Neural crest cell (in vitro differentiated cells): Measurements from ENCODE around the gene CSAD. TPM values are rescaled to one million over a fixed set of nuclear protein-coding genes. Genes with fewer than 3 reads are reported as not detected.

Source experiments
- DNase-seq: peaks from one replicate; pipeline ENCODE4 v3.0.0; 2021; ENCODE audit warnings: low read depth, mixed read lengths, low spot score
- H3K27ac Mint-ChIP-seq: one replicate; pipeline ENCODE4 v1.8.0; 2021; ENCODE audit warnings: mild to moderate bottlenecking, mixed read lengths; ENCODE audit not compliant: unreplicated experiment
- H3K27me3 Mint-ChIP-seq: 2 replicates; pipeline ENCODE4 v1.8.0; 2021; ENCODE audit warnings: low read depth, mild to moderate bottlenecking, mixed read lengths
- H3K36me3 Mint-ChIP-seq: 2 replicates; pipeline ENCODE4 v1.8.0; 2021; ENCODE audit warnings: low read depth, mild to moderate bottlenecking, mixed read lengths
- H3K4me1 Mint-ChIP-seq: 2 replicates; pipeline ENCODE4 v1.8.0; 2021; ENCODE audit warnings: mixed read lengths
- H3K4me3 Mint-ChIP-seq: one replicate; pipeline ENCODE4 v1.8.0; 2021; ENCODE audit warnings: mild to moderate bottlenecking, mixed read lengths
- H3K9me3 Mint-ChIP-seq: 2 replicates; pipeline ENCODE4 v1.8.0; 2021; ENCODE audit warnings: mixed read lengths
- total RNA-seq: library from RNA; stranded (reverse); gene quantifications from 2 replicates; pipeline ENCODE4 v1.2.1, GENCODE V29; 2021
- TF ChIP-seq, protein P1 (sequence below): fragments of 200-600 bp; sonication (generic); conservative IDR thresholded peaks from 2 replicates; pipeline ENCODE4 v1.5.0; 2021; ENCODE audit warnings: antibody characterized with exemption, mild to moderate bottlenecking

CSAD gene
- total RNA-seq, 1 donor from 2014 or later = 22.1 TPM

GRCh38 chr12:53199700-53200099, 19.0 kb upstream of the CSAD start:
- TF ChIP-seq, protein P1, sequence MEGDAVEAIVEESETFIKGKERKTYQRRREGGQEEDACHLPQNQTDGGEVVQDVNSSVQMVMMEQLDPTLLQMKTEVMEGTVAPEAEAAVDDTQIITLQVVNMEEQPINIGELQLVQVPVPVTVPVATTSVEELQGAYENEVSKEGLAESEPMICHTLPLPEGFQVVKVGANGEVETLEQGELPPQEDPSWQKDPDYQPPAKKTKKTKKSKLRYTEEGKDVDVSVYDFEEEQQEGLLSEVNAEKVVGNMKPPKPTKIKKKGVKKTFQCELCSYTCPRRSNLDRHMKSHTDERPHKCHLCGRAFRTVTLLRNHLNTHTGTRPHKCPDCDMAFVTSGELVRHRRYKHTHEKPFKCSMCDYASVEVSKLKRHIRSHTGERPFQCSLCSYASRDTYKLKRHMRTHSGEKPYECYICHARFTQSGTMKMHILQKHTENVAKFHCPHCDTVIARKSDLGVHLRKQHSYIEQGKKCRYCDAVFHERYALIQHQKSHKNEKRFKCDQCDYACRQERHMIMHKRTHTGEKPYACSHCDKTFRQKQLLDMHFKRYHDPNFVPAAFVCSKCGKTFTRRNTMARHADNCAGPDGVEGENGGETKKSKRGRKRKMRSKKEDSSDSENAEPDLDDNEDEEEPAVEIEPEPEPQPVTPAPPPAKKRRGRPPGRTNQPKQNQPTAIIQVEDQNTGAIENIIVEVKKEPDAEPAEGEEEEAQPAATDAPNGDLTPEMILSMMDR = no peak
- Mint-ChIP-seq H3K36me3 (no peaks in the 10 kb centered on the region), H3K4me1 (peaks cover 10% of the 10 kb centered on the region), H3K27me3 (peaks cover 55% of the 10 kb centered on the region), H3K27ac (no peak overlapping the region), H3K9me3 (no peaks in the 10 kb centered on the region), H3K4me3 (no peak overlapping the region)
- DNase-seq = no peak

GRCh38 chr12:53198486-53199110, 17.9 kb upstream of the CSAD start:
- Mint-ChIP-seq H3K36me3 (no peaks in the 10 kb centered on the region), H3K4me3 (no peak overlapping the region), H3K4me1 (peaks cover 10% of the 10 kb centered on the region), H3K9me3 (no peaks in the 10 kb centered on the region), H3K27me3 (peaks cover 66% of the 10 kb centered on the region), H3K27ac (no peak overlapping the region)
- DNase-seq = no peak
- TF ChIP-seq, protein P1 = no peak

- no peaks in the 10 kb centered on the region for H3K9me3 Mint-ChIP-seq
- no peak for DNase-seq
- peaks cover 10% of the 10 kb centered on the region for H3K4me1 Mint-ChIP-seq
- no peaks in the 10 kb centered on the region for H3K36me3 Mint-ChIP-seq
- H3K27me3 Mint-ChIP-seq = peaks cover 69% of the 10 kb centered on the region
- no peak overlapping the region for H3K4me3 Mint-ChIP-seq
- no peak overlapping the region for H3K27ac Mint-ChIP-seq
- TF ChIP-seq, protein P1 = no peak
These were observed 16.4 kb upstream of the CSAD start for GRCh38 chr12:53197011-53197640.

GRCh38 chr12:53196486-53196885, 15.8 kb upstream of the CSAD start:
- no peaks in the 10 kb centered on the region for H3K9me3 Mint-ChIP-seq
- H3K4me3 Mint-ChIP-seq = no peak overlapping the region
- H3K27ac Mint-ChIP-seq = no peak overlapping the region
- no peak for DNase-seq
- TF ChIP-seq, protein P1 = no peak
- H3K4me1 Mint-ChIP-seq = peaks cover 10% of the 10 kb centered on the region
- no peaks in the 10 kb centered on the region for H3K36me3 Mint-ChIP-seq
- peaks cover 69% of the 10 kb centered on the region for H3K27me3 Mint-ChIP-seq

- H3K36me3 Mint-ChIP-seq = no peaks in the 10 kb centered on the region
- no peaks in the 10 kb centered on the region for H3K9me3 Mint-ChIP-seq
- peaks cover 64% of the 10 kb centered on the region for H3K27me3 Mint-ChIP-seq
- H3K4me1 Mint-ChIP-seq = peaks cover 6% of the 10 kb centered on the region
- H3K27ac Mint-ChIP-seq = no peak overlapping the region
- TF ChIP-seq, protein P1 = no peak
- DNase-seq = no peak
- H3K4me3 Mint-ChIP-seq = no peak overlapping the region
These were observed 15.0 kb upstream of the CSAD start for GRCh38 chr12:53195516-53196420.
